Testis (tissue), 3 donors: ENCODE measurements around the gene ZEB2. TPM values are rescaled to one million over a fixed set of nuclear protein-coding genes. Genes with fewer than 3 reads are reported as not detected.

ENCODE experiments used
- DNase-seq: peaks from one replicate; pipeline ENCODE4 v3.0.0-alpha.2; 2019
- H3K27ac ChIP-seq, 2 donors: fragments of 200-600 bp; sonication (generic); one replicate each; pipeline ENCODE4 v1.5.1; 2019
- H3K27me3 ChIP-seq: fragments of 200-600 bp; sonication (generic); one replicate; pipeline ENCODE4 v1.5.1; 2019
- H3K36me3 ChIP-seq: fragments of 200-600 bp; sonication (generic); one replicate; pipeline ENCODE4 v1.5.1; 2017; ENCODE audit warnings: low read depth; ENCODE audit errors: missing control alignments
- H3K4me1 ChIP-seq: fragments of 200-600 bp; sonication (generic); one replicate; pipeline ENCODE4 v1.5.1; 2019
- H3K4me3 ChIP-seq, 2 donors: fragments of 200-600 bp; sonication (generic); one replicate each; pipeline ENCODE4 v1.5.1; 2017 to 2019
- H3K9me3 ChIP-seq: fragments of 200-600 bp; sonication (generic); one replicate; pipeline ENCODE4 v1.5.1; 2017
- CTCF ChIP-seq, 3 experiments: fragments of 450-650 bp in 2 of 3; fragments of 200-600 bp in 1 of 3; sonication (generic) in 1 of 3; IDR thresholded peaks; one replicate each; pipeline ENCODE4 v1.5.1; 2016 to 2019; ENCODE audit warnings: antibody characterized with exemption in 3 of 3, mild to moderate bottlenecking in 2 of 3, moderate library complexity in 1 of 3
- POLR2A ChIP-seq: fragments of 450-650 bp; IDR thresholded peaks from one replicate; pipeline ENCODE4 v1.6.1; 2017; ENCODE audit warnings: antibody characterized with exemption, mild to moderate bottlenecking, moderate library complexity
- WGBS, 2 donors: methylation state at CpG; one replicate each; pipeline ENCODE4 v1.1.5; 2018; 5-methylcytosine and 5-hydroxymethylcytosine counted together
- intact Hi-C: fragments of 100-400 bp; cut with DNase I; formaldehyde crosslinking; loops from one replicate; pipeline ENCODE4 v1.15.1; 2023; ENCODE audit warnings: low total_unique reads
- polyA plus RNA-seq: library from polyadenylated mRNA; stranded (reverse); fragments of 350-450 nt; fragmentation: Illumina TruSeq; extraction: RNeasy Lipid Tissue Mini Kit (QIAGEN cat#74804); gene quantifications from one replicate; pipeline ENCODE4 v1.2.3, GENCODE V29; 2014; ENCODE audit warnings: low read depth, low replicate concordance; ENCODE audit not compliant: insufficient read depth
- total RNA-seq, 2 donors: library from RNA; depleted of rRNA; stranded (reverse); fragments of >200 nt; gene quantifications; one replicate each; pipeline ENCODE4 v1.2.3, GENCODE V29; 2016

Gene ZEB2
- total and polyA plus RNA-seq, 3 donors from 2014 or later: 38.7 to 96.4 (median 87.8) TPM

DNA sequence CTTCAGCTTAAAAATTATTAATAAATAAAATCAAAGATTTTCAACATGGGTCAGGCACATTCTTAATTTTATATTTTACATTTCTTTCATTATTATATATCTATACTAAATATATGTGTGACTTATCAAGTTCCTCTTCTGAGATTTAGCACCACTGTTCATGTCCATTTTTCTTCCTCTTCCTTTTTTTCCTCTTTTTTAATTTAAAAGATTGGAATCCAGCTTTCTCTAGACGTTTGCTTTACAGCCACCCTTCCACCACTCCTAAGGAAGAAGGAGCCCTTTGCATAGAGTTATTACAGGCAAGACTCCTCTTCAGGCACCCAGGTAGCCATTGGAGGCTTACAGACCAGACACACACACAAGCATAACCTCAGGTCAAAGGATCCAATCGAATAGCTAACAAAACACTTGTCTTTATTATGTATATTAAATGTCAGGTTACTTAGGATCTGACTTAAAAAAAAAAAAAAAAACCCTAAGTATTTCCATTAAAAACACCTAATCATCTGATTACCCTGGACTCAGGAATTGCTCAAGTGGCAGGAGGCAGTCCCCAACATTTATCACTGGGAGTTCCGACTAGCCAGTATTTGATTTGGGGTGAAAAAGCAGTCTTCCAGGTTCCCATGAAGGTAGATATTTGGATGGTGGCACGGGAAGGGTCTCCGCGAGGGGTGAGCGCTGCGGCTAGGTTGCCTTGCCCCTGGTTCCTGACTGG, 2.4 kb upstream of the ZEB2 start:
- Histone ChIP-seq H3K27me3 (no peaks in the 10 kb centered on the region), H3K4me1 (no peaks in the 10 kb centered on the region), H3K27ac (peak overlapping the region; percentile 99 to 100), H3K36me3 (no peaks in the 10 kb centered on the region), H3K4me3 (peak overlapping the region; percentile 65 to 75), H3K9me3 (no peaks in the 10 kb centered on the region)
- 6 to 24% methylated on average over 8 of the region's 8 CpGs for WGBS, 2 donors
- intact Hi-C loops: loop anchor here (10.0 kb wide), 1 partner anchor 1232 kb away; no protein-coding TSS in a partner anchor
- TF ChIP-seq CTCF (IDR thresholded peaks at IDR 0.05): no peak
- TF ChIP-seq POLR2A: no peak
- no peak for DNase-seq

- intact Hi-C loops: loop anchor here (10.0 kb wide), 1 partner anchor 1233 kb away; no protein-coding TSS in a partner anchor
- DNase-seq: no peak
- Histone ChIP-seq H3K27ac (peak overlapping the region; percentile 99 to 100), H3K9me3 (no peaks in the 10 kb centered on the region), H3K4me1 (no peaks in the 10 kb centered on the region), H3K27me3 (no peaks in the 10 kb centered on the region), H3K4me3 (peak overlapping the region in 1 of 2 donors; percentile 86), H3K36me3 (no peaks in the 10 kb centered on the region)
- TF ChIP-seq POLR2A: no peak
- no peak for TF ChIP-seq CTCF (IDR thresholded peaks at IDR 0.05)
- WGBS, 2 donors: 5% methylated on average over 4 of the region's 4 CpGs
Observed at GRCh38 chr2:144521686-144522085, 1.8 kb upstream of the ZEB2 start.

- H3K4me3 ChIP-seq: peak overlapping the region; percentile 86 to 95
- H3K27me3 ChIP-seq: no peaks in the 10 kb centered on the region
- intact Hi-C loops: loop anchor here (10.0 kb wide), 1 partner anchor 1234 kb away; no protein-coding TSS in a partner anchor
- no peaks in the 10 kb centered on the region for H3K4me1 ChIP-seq
- no peak for DNase-seq
- no peaks in the 10 kb centered on the region for H3K9me3 ChIP-seq
- H3K36me3 ChIP-seq: no peaks in the 10 kb centered on the region
- WGBS, 2 donors: 9 to 14% methylated on average over 8 of the region's 8 CpGs
- peak overlapping the region; percentile 99 to 100 for H3K27ac ChIP-seq
- no peak for TF ChIP-seq POLR2A
- TF ChIP-seq CTCF (IDR thresholded peaks at IDR 0.05): no peak
Observed at GRCh38 chr2:144520756-144521487, 1.0 kb upstream of the ZEB2 start.

DNA sequence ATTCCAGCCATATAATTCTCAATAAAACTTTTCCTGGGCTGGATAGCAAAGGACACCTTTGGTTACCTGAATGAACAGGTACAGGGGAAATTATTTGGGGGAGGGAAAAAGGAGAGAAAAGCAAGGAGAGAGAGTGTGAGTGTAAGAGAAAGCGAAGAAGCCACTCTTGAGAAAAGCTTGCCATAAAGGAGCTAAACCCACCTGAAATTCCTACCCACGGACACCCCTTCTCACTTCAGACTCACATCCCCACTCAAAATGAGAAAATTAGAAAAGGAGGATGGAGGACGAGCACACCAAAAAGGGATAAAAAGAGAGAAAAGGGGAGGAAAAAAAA, 354 bp downstream of the ZEB2 start:
- Histone ChIP-seq H3K9me3 (no peaks in the 10 kb centered on the region), H3K27me3 (no peaks in the 10 kb centered on the region), H3K36me3 (no peaks in the 10 kb centered on the region), H3K27ac (peak overlapping the region; percentile 99 to 100), H3K4me3 (peak overlapping the region; percentile 86 to 95), H3K4me1 (peaks cover 6% of the 10 kb centered on the region)
- no peak for TF ChIP-seq CTCF (IDR thresholded peaks at IDR 0.05)
- intact Hi-C loops: loop anchor here (10.0 kb wide), 1 partner anchor 85 kb away; no protein-coding TSS in a partner anchor
- 6 to 11% methylated on average over 3 of the region's 3 CpGs for WGBS, 2 donors
- no peak for DNase-seq
